HG03045 (cell line): ENCODE data around the gene SLC12A3.

Experiments
- ATAC-seq: cut with Tn5 transposase; IDR thresholded peaks from one replicate; pipeline ENCODE4 v1.9.1; 2021; ENCODE audit warnings: mild to moderate bottlenecking, moderate library complexity; ENCODE audit not compliant: unreplicated experiment

SLC12A3 gene

GRCh38 chr16:56848029-56848936 lies 16.7 kb upstream of the SLC12A3 start:
- ATAC-seq = no peak

- ATAC-seq = no peak
Observed at GRCh38 chr16:56848955-56849689, 15.9 kb upstream of the SLC12A3 start.

- no peak for ATAC-seq
Observed at GRCh38 chr16:56849690-56850680, 15.0 kb upstream of the SLC12A3 start.

GRCh38 chr16:56851671-56852400 lies 13.2 kb upstream of the SLC12A3 start:
- ATAC-seq = no peak

GRCh38 chr16:56852401-56852730 lies 12.6 kb upstream of the SLC12A3 start:
- no peak for ATAC-seq

GRCh38 chr16:56852968-56853367 lies 12.0 kb upstream of the SLC12A3 start:
- ATAC-seq = no peak

GRCh38 chr16:56855201-56855600 lies 9.8 kb upstream of the SLC12A3 start:
- ATAC-seq = no peak

GRCh38 chr16:56855946-56856345 lies 9.1 kb upstream of the SLC12A3 start:
- ATAC-seq = no peak

- no peak for ATAC-seq
Observed at GRCh38 chr16:56856876-56857447, 8.0 kb upstream of the SLC12A3 start.

GRCh38 chr16:56858374-56858773 lies 6.6 kb upstream of the SLC12A3 start:
- ATAC-seq = no peak

- ATAC-seq = no peak
Observed at GRCh38 chr16:56859636-56860035, 5.4 kb upstream of the SLC12A3 start.

- no peak for ATAC-seq
Observed at GRCh38 chr16:56860226-56861020, 4.6 kb upstream of the SLC12A3 start.

- no peak for ATAC-seq
Observed at GRCh38 chr16:56861092-56861610, 3.9 kb upstream of the SLC12A3 start.

GRCh38 chr16:56861756-56862155 lies 3.3 kb upstream of the SLC12A3 start:
- ATAC-seq = no peak

- no peak for ATAC-seq
Observed at GRCh38 chr16:56862776-56863175, 2.2 kb upstream of the SLC12A3 start.

- ATAC-seq = no peak
Observed at GRCh38 chr16:56865394-56866062, 521 bp downstream of the SLC12A3 start.

GRCh38 chr16:56866955-56867830 lies 2.2 kb downstream of the SLC12A3 start:
- ATAC-seq = no peak
